Hematopoietic multipotent progenitor cell treated with erythropoietin and hydrocortisone succinate and interleukin-3 and kit ligand, for 6 days (in vitro differentiated cells): Measurements from ENCODE around the gene IDI1.
A peak's percentile ranks its signal among the peaks of the same experiment; 100 is the strongest.
"Not testable (repeated sequence)": the region's sequence is repeated elsewhere in the genome, so short reads cannot be mapped to it uniquely, and the experiment has no call there.

Experiments
- DNase-seq: peaks from one replicate; pipeline ENCODE4 v3.0.0-alpha.2; 2015

Gene IDI1

DNA sequence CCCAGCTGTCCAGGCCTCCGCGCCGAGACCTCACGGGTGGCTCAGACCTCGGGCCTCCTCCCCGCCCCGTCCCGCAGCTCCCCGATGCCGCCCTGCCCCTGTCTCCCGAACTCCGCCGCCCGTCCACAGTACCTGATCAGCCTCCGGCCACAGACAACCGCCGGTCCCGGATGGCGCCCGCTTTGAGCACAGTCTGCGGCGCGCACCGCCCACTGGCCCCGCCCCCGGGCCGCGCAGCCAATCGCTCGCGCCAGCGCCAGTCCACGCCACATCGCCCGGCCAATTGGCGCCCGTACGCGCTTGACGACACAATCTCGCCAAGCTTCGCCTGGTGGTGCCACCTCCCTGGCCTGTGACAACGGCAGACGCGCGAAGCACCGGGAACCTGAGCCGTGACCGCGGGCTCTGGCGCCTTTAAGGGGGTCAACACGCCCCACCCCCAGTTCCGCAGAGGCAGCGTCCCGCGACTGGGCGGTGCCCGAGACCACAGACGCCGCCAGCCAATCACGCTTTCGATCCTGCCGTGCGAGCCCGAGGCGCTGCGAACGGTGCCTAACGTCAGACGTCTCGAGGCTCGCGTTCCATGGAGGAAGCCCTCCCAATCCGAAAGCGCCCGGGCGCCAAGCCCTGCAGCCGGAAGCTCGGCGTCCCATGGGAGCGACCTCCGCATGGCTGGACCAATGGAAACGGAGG lies at the start of gene IDI1:
Gene IDI1, minus strand, starts transcription at position 388 of the 693 bp plus-strand sequence. Its CDS starts 116 bp downstream, at position 272.
- peak; percentile 99 for DNase-seq

DNA sequence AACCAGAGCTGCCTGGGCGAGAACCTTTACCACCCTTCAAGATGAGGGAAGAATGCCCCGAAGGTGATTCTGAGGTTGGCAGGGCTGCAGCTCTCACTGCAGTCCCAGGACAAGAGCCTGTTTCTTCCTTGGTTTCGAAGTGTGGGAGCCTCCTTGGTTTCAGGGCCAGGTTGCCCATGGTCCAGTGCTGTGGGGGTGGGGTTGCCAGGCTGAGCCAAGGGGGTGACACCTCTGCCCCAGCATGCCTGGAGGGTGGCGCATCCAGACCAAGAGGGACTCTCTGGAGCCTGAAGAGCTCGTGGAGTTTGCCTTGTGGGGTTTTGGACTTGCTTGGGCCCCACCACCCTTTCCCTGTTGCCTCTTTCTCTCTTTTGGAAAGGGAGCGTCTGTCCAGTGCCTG lies 48.5 kb upstream of the IDI1 start:
- no peak for DNase-seq

DNA sequence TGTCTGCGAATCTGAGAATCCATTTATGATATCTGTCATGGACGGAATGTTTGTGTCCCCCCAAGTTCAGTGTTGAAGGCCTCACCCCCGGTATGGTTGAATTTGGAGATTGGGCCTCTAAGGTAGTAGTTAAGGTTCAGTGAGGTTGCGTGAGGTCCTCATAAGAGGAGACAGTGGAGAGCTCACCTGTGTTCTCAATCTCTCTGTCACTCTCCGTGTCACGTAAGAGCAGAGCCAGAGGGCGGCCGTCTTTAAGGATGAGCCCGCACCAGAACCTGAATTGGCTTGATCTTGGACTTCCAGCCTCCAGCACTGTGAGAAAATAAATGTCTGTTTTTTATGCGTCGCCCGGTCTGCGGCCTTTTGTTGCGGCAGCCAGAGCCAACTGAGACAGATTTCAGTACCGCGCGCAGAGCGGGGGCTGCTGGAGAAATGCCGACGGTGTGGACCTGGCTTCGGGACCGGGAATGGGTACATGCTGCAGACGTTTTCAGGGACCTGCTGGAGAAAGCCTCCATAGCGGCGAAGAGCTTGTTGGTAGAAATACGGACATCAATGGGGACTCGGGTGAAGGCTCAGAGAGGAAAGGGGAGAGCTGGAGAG lies 47.5 kb upstream of the IDI1 start:
- DNase-seq, result no peak

DNA sequence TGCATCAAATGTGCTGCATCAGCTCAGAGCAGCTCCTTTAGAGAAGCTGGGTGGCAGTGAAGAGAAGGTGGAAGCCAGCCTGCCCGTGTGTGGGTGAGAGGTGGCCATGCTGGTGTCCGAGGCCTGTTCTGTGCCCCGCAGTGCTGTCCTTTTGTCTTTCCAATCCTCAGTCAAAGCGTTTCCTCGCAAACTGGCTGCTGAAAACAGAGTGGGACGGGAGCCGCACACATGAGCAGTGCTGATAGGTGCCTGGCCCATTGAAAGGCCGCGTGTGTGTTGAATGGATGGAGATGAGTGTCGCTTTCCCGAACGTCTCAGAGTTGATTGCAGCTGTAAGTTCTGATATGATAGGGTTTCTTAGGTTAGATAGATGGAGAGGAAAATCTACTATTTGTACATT lies 46.6 kb upstream of the IDI1 start:
- DNase-seq, result no peak

DNA sequence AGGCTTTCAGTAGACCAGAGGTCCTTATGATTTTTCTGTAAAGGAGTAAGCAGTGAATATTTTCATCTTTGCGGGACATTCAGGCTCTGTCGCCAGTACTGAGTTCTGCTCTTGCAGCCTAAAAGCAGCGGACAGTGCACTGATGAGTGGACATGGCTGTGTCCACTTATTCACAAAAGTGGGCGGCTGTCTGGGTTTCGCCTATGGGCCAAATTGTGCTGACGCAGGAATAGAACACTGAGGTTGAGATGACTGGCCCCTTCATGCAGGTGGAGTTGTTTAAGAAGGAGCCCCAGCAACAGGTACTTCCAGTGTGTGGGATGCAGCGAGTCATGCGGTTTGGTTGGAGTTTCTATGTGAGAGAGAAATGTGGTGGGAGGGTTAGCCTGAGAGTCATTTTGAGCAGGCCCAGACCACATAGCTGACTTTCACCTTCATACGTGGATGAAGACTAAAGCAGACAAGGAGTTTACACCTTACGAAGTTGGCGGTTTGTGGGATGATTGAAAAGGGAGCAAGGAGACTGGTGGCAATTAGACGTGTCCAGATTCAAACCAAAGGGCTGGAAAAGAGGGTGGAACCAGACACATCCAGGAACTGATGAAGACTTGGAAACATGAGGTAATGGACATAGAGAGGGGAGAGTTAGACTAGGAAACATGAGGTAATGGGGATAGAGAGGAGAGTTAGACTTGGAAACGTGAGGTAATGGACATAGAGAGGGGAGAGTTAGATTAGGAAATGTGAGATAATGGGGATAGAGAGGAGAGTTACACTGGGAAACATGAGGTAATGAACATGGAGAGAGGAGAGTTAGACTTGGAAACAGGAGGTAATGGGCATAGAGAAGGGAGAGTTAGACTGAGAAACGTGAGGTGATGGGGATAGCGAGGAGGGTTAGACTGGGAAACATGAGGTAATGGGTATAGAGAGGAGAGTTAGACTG lies 45.5 kb upstream of the IDI1 start:
- no peak for DNase-seq

DNA sequence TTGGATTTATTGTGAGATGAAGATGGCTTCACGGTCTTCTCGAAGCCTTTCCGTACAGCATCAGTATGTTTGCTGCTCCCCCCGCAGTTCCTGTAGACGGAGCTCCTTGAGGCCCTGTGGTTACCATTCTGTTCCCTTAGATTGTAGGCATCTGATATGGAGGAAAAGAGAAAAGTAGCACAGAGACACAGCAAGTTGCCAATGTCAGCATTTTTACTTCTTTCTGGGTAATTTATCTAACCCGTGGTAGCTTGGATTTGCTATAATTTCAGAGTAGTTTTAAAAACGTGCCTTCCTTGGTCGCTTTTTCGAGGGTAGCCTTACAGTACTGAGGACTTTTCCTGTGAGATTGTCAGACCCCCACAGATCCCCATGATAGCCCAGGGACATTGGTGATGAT lies 44.8 kb upstream of the IDI1 start:
- no peak for DNase-seq

DNA sequence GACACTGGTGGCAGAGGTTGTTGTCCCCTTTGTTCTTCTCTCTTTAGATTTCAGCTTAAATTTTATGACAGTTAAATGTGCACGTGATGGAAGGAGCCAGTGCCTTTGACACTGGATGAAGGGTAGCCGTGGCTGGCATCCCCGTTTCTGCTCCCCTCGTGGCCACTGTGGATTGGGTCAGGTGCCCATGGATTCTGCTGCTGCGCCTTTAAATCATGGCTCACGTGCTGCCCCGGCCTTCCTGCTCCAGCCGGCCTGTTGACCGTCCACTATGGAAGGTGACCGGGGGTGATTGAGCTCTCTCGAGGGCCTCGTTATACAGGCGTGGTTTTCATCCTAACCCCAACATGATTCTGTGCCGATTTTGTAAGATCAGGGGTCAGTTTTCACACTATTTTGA lies 41.8 kb upstream of the IDI1 start:
- no peak for DNase-seq

DNA sequence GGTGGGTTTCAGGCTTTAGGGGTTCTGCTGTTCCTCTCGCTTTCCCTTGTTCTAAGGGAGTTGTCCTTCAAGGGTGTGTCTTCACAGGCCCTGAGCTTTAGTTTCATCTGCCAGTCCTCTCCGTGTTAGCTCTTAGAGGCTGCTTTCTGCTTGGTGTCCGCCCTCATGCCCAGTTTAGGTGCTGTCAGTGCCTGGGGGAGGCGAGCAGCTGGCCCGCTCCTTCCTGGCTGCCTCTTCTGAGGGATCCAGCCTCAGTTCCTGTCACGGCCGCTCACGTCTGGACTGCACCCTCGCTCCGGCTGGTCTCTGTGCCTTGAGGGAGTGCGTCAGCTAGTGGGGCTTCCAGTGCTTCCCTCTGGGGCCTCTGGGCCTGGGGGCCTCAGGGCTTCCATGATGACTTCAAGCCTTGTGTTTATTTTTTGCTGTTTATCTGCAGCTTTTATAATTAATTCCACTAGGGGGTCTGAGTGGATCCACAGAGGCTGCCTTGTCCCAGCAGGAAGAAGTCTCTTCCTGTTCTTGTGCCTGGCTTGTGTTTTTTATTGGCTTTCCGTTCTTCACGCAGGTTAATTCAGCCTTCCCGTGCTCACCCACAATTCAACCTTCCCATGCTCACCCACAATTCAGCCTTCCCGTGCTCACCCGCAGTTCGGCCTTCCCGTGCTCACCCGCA lies 40.2 kb upstream of the IDI1 start:
- DNase-seq, result no peak

DNA sequence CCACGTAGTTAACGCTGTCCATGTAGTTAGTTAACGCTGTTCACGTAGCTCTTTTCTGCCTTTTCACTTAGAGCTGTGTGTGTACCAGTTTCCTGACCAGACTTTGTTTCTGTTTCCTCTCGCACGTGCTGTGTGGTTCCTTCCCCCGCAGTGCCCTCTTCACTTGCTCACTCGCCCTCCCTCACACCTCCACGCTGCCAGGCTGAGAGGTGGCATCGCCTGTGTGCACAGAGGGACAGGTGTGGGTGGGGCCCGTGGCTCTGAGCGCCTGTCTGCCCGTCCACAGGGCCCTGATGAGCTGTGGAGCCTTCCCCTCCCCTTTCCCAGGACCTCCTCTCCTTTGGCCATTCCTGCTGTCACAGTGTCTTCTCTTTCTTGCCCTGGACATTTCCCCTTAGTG lies 37.9 kb upstream of the IDI1 start:
- no peak for DNase-seq

DNA sequence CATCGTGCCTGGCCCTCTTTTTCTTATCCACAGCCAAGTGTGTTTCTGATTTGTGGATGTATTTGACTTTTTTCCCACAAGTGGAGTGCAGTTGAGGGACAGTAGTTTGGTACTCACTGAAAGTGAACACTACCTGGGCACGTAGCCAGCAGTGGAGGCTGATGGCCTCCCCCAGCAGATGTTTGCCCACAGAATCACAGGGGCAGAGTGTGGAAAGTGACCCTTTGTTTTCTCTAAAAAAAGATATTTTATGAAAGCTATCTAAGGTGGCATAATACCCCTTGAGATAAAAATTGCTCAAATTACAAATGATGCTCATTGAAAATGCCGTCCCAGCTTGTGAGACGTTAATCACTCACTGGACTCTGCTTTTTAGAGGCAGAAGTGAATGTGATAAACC lies 36.3 kb upstream of the IDI1 start:
- no peak for DNase-seq

DNA sequence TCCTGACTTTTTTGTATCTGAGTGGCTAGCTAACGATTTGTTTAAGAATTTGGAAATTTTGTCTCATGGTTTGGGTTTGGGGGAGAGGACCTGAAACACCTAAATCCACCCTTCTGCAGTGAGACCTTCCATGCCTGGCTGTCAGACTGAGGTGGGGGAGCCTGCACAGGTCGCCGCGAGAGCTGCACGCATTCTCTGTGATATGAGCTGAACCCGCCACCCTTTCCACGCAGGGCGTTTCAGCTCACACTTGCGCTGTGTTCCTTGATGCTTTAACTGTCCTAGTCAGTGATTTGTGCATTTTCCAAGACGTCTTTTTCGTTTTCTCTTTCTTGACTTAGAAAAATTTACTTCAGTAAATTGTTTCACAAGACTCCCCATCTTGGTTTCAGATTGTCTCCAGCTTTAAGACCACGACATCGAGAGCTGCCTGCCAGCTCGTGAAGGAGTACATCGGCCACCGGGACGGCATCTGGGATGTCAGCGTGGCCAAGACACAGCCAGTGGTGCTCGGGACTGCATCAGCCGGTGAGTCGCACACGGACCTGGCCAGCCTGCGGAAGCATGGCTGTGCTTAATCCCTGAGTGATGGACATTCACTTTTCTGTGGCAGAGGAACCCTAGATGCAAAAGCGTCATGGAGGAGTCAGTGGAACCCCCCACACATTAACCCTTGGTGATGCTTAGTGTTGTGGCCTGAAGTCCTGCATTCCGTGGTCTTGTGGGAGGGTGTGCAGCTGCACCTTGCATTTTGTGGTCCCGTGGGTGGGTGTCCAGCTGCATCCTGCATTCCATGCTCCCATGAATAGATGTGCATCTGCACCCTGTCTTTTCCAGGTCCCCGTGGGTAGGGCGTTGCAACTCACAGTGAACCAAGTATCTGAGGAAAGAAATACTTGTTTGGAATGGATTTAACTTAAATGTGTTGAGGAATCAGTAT lies 35.4 kb upstream of the IDI1 start:
- no peak for DNase-seq

DNA sequence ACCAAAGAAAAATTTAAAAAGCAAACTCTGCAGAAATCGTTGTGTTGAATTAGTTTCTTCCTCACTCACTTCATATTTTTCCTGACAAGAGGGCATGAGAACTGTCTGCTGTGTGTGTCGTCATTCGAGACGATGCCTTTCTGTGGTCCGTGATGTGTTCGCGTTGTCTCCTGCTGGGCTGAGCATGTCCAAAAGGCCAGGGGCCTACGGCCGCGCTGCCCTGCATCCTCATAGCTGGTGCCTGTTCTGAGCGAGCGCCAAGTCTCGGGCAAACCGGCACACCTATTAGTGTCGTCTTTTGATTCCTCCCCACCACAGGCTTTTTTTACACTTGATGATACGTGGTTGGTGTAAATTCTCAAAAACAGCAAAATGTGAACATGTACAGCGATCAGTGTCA lies 34.7 kb upstream of the IDI1 start:
- DNase-seq, result no peak

DNA sequence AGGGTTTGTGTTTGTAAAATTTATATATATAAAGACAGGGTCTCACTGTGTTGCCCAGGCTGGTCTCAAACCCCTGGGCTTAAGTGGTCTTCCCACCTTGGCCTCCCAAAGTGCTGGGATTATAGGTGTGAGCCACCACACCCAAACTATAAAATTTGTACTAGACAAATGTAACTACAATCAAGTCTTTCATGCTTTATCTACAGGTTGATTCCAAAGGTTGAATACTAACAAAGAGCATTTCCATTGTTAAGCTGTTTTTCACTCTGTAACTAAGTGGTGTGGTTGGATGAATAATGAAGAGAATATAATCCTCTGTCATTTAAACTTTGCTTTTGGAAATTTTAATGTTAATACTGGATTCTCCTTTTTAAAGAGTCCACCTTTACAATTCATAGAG lies 29.7 kb upstream of the IDI1 start:
- no peak for DNase-seq

DNA sequence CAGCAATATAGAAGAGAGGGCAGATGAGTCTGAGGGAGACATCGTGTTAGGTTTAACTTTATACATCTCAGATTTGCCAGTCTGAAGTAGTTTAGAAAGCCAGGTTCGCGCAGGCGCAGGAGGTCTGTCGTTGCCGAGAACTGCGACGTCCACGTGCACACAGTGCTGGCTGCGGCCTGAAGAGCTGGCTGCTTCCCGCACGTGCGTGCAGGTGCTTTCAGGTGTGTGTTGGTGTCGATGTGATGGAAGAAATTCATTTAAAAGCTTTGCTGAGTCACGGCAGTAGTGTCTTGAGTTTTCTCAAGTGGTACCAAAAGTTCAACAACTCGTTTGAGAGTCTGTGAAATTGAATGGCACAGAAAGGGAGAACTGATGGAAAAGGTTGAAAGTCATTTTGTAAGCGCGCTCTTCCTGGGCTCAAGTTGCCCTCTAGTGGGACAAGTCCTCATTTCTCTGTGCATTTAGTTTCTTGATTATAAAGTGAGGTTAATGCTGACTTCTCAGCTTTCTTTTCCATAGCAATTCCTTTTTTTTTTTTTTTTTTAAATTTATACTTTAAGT lies 25.9 kb upstream of the IDI1 start:
- DNase-seq, result peak; percentile 53

DNA sequence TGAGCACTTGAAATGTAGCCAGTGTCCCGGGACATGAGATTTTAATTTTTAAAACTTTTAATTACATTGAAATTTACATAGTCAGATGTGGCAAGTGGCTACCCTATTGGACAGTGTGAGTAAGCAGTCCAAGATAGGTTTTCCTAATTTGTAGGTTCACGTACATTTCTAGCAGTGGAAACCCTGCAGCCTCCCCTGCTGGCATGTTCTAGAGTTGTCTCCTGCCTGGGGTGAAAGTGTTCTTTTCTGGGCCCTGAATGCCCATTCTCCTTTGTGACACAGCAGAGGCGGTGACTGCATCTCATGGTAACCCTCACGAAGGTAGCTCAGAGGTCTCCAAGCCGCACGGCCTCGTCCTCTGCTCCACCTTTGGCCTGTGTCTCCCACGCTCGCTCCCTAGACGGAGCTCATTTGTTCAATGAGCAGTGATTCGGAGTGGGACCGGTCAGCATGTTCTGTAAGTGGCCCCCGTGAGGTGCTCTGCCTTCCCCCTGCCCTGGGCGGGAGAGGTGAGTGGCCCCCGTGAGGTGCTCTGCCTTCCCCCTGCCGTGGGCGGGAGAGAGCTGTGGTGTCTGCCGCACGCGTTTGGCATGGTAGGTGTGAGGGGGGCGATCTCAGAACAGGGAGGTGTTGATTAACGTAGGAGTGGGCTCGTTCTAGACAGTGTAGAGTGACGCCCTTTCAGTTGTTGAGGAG lies 25.3 kb upstream of the IDI1 start:
- peak; percentile 29 for DNase-seq

DNA sequence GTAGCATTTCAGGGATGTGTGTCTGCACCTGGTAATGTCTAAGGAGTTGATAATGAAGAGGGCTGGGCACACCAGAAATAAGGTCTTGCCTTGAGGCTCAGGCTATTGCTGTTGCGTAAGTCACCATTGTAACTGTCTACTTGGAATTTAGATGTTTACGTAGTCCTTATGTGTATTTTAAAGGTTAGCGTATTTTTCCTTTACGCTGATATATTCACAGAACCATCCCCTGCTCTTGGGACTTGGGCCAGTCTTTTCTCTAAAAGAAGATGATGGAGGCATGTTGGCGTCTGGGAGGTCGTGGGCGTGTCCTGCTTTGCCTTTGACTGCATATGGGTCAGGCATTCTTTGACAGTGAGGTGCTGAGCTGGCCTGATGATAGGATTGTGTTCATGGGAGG lies 22.0 kb upstream of the IDI1 start:
- DNase-seq, result peak; percentile 36

DNA sequence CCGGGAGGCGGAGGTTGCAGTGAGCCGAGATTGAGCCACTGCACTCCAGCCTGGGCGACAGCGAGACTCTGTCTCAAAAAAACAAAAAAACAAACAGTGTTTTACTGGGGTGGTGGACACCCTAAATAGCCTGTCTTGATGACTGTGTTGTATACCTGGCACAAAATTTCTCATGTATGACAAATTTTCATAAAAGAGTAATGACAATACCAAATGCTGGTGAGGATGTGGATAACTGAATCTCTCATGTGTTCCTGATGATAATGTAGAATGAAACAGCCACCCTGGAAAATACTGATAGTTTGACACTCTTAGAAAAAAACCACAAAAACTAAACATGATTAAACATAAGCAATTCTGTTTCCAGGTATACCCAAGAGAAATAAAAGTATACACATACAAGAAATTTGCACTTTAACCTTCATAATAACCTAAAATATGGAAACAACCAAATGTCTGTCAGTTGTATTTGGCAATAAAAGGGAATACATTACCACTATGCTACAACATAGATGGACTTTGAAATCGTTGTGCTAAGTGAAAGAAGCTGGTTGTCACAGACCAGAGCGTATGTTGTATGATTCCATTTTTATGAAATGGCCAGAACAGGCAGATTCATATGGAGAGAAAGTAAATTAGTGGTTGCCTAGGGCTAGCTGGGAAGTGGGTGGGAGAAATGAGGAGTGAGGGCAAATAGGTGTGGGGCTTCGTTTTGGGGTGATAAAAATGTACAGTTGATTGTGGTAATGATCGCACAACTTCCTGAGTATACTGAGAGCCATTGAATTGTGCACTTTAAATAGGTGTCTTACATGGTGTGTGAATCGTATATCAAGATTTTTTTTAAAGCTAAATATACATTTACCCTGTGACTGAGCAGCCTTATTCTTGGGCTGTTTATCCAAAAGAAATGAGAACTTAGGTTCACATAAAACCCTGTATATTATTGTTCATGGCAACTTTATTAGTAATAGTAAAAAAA lies 19.8 kb upstream of the IDI1 start:
- DNase-seq, result peak; percentile 59

DNA sequence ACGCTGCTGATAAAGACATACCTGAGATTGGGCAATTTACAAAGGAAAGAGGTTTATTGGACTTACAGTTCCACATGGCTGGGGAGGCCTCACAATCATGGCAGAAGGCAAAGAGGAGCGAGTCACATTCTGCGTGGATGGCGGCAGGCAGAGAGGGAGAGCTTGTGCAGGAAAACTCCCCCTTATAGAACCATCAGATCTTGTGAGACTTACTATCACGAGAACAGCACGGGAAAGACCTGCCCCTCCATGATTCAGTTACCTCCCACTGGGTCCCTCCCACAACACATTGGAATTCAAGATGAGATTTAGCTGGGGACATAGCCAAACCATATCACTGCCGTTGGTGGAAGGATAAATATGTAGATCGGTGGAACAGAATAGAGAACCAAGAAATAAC lies 17.8 kb upstream of the IDI1 start:
- DNase-seq, result not testable (repeated sequence)

DNA sequence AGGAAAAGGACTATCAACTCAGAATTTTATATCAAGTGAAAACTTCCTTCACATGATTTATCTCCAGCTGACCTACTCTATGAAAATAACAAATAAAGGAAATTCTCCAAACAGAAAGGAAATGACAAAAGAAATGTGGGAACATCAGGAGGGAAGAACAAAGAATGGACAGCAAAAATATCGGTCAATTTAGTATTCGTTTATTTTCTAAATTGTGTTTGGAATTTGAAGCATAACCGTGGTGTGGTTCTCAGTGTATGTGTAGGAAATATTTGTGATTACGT lies 16.0 kb upstream of the IDI1 start:
- no peak for DNase-seq

DNA sequence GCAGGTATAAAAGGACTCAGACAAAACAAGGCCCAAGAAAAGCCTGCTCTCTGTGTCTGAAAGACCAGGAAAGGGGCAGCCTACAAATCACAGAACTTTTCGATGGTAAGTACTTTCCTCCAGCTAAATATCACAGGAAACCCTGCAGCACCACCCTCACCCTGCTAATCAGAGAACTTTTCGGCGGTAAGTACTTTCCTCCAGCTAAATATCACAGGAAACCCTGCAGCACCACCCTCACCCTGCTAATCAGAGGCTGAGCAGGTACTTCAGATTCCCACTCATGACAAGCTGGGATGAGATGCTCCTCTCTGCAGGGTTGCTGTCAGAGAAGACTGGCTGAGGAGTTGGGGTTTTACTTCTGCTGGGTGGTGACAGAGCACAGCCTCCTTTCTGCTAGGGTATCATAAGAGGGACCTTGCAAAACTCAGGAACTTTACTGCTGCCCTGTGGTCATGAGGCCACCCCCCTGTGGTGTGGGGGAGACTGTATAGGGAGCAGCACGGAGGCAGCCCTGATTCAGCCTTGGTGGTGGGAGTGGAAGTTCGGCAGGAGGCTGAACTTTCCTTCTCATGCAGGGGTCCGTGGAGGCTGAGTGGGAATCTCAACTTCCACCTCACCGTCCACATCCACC lies 14.4 kb upstream of the IDI1 start:
- no peak for DNase-seq
